ENCODE measurements around the gene GIT1. TPM values are rescaled to one million over a fixed set of nuclear protein-coding genes. Genes with fewer than 3 reads are reported as not detected.

Gene GIT1
- total RNA-seq, 1 experiment from 2014 or later: 24.2 TPM

- CTCF ChIA-PET: no interaction called here
- BruUV-seq (replicated peaks): TSS peak; percentile 19
- no peak overlapping the region for H3K9ac ChIP-seq (ENCODE audit: low read length)
These were observed 23.6 kb downstream of the GIT1 start for GRCh38 chr17:29565643-29566472.

GRCh38 chr17:29563816-29564215 lies 25.6 kb downstream of the GIT1 start:
- Histone ChIP-seq H3K27ac (ENCODE audit: low read length) (no peak overlapping the region), H3K27me3 (ENCODE audit: low read length) (no peaks in the 10 kb centered on the region), H3K4me1 (ENCODE audit: insufficient read depth, low read length) (no peaks in the 10 kb centered on the region), H3K9me3 (ENCODE audit: low read length) (no peaks in the 10 kb centered on the region), H3K4me2 (ENCODE audit: low read length) (no peak overlapping the region), H3K79me2 (ENCODE audit: low read length) (no peaks in the 10 kb centered on the region), H3F3A (ENCODE audit: low read length, unreplicated experiment) (no peaks in the 10 kb centered on the region), H3K9ac (ENCODE audit: low read length) (no peak overlapping the region), H3K4me3 (ENCODE audit: low read length) (no peak overlapping the region), H2AFZ (ENCODE audit: low read length) (no peak overlapping the region), H4K20me1 (ENCODE audit: low read length) (no peaks in the 10 kb centered on the region), H3K9me2 (replicated peaks; ENCODE audit: low read length) (no peaks in the 10 kb centered on the region), H3K36me3 (ENCODE audit: low read depth, low read length) (no peaks in the 10 kb centered on the region)
- intact Hi-C loops (cut with micrococcal nuclease): no loop called here
- ATAC-seq (no peak), DNase-seq (no peak)
- ChIA-PET POLR2A (ENCODE audit: unreplicated experiment) (no interaction called here), CTCF (interaction anchor here (0.6 kb wide), 1 partner anchor 28 kb away, joined by 3 read pairs; no protein-coding TSS in a partner anchor)
- TF ChIP-seq EZH2 (IDR thresholded peaks at IDR 0.05; ENCODE audit: low read length, unreplicated experiment) (no peak), EZH2phosphoT487 (IDR thresholded peaks at IDR 0.05; ENCODE audit: borderline replicate concordance, low read length) (no peak), CTCF (conservative IDR thresholded peaks at IDR 0.05; ENCODE audit: low read depth, low read length) (no peak)
- no TSS peak for BruUV-seq (replicated peaks)

More at GRCh38 chr17:29565643-29566472, 23.6 kb downstream of the GIT1 start:
- H4K20me1 ChIP-seq (ENCODE audit: low read length): no peaks in the 10 kb centered on the region
- H3K36me3 ChIP-seq (ENCODE audit: low read depth, low read length): no peaks in the 10 kb centered on the region
- no peak for DNase-seq
- H3K4me1 ChIP-seq (ENCODE audit: insufficient read depth, low read length): peaks cover 7% of the 10 kb centered on the region; the same call in 1 of the 2 replicates
- no peaks in the 10 kb centered on the region for H3K9me2 ChIP-seq (replicated peaks; ENCODE audit: low read length)
- H3K27ac ChIP-seq (ENCODE audit: low read length): no peak overlapping the region
- TF ChIP-seq EZH2 (IDR thresholded peaks at IDR 0.05; ENCODE audit: low read length, unreplicated experiment) (no peak), EZH2phosphoT487 (IDR thresholded peaks at IDR 0.05; ENCODE audit: borderline replicate concordance, low read length) (no peak), CTCF (conservative IDR thresholded peaks at IDR 0.05; ENCODE audit: low read depth, low read length) (no peak)
- H3K4me2 ChIP-seq (ENCODE audit: low read length): peak overlapping the region; percentile 98
- intact Hi-C loops (cut with micrococcal nuclease): no loop called here
- no peak overlapping the region for H2AFZ ChIP-seq (ENCODE audit: low read length)
- no peaks in the 10 kb centered on the region for H3K79me2 ChIP-seq (ENCODE audit: low read length)
- no peak for ATAC-seq
- no peaks in the 10 kb centered on the region for H3K9me3 ChIP-seq (ENCODE audit: low read length)
- H3K27me3 ChIP-seq (ENCODE audit: low read length): no peaks in the 10 kb centered on the region
- POLR2A ChIA-PET (ENCODE audit: unreplicated experiment): no interaction called here
- peak overlapping the region; percentile 85 for H3K4me3 ChIP-seq (ENCODE audit: low read length)
- H3F3A ChIP-seq (ENCODE audit: low read length, unreplicated experiment): no peaks in the 10 kb centered on the region

- ATAC-seq (no peak), DNase-seq (no peak)
- no peak overlapping the region for H3K4me3 ChIP-seq (ENCODE audit: low read length)
- no peaks in the 10 kb centered on the region for H3K27me3 ChIP-seq (ENCODE audit: low read length)
- H3K4me1 ChIP-seq (ENCODE audit: insufficient read depth, low read length): no peaks in the 10 kb centered on the region
- no peaks in the 10 kb centered on the region for H3K9me3 ChIP-seq (ENCODE audit: low read length)
- no peak overlapping the region for H3K9ac ChIP-seq (ENCODE audit: low read length)
- no peak overlapping the region for H3K4me2 ChIP-seq (ENCODE audit: low read length)
- H3K27ac ChIP-seq (ENCODE audit: low read length): no peak overlapping the region
- CTCF ChIA-PET: no interaction called here
- H2AFZ ChIP-seq (ENCODE audit: low read length): no peak overlapping the region
- no peak for TF ChIP-seq CTCF (conservative IDR thresholded peaks at IDR 0.05; ENCODE audit: low read depth, low read length)
- no peak for TF ChIP-seq EZH2 (IDR thresholded peaks at IDR 0.05; ENCODE audit: low read length, unreplicated experiment)
- no peak for TF ChIP-seq EZH2phosphoT487 (IDR thresholded peaks at IDR 0.05; ENCODE audit: borderline replicate concordance, low read length)
- no peaks in the 10 kb centered on the region for H4K20me1 ChIP-seq (ENCODE audit: low read length)
- POLR2A ChIA-PET (ENCODE audit: unreplicated experiment): no interaction called here
- intact Hi-C loops (cut with micrococcal nuclease): no loop called here
- no peaks in the 10 kb centered on the region for H3K36me3 ChIP-seq (ENCODE audit: low read depth, low read length)
- H3K9me2 ChIP-seq (replicated peaks; ENCODE audit: low read length): no peaks in the 10 kb centered on the region
- no peaks in the 10 kb centered on the region for H3F3A ChIP-seq (ENCODE audit: low read length, unreplicated experiment)
- no TSS peak for BruUV-seq (replicated peaks)
- no peaks in the 10 kb centered on the region for H3K79me2 ChIP-seq (ENCODE audit: low read length)
These were observed 26.8 kb downstream of the GIT1 start for GRCh38 chr17:29562615-29563014.
